Stimulated activated CD8-positive, alpha-beta memory T cell treated with anti-CD3 and anti-CD28 coated beads, Interleukin-4, amount 100 ng/mL, for 48 hours (primary cell): ENCODE data around the gene FMNL2.

ENCODE experiments used
- DNase-seq: peaks from one replicate; pipeline ENCODE4 v3.0.0-alpha.2; 2020

Gene FMNL2

DNA sequence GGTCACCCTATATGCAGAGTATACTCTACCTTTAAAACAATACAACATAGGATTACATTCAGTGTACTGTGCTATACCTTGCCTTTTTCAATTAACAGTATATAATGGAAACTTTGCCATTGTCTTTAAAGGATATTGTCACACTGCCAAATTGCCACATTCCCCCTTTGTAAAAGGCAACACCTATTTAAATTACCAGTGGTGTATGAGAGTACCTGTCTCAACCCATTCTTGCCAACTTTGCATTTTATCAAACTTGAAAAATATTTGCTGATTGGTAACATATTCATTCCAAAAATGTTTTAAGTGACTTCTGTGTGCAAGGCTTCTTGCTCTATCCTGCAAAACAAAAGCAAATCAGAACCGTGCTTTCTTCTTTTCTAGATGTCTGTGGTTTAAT is 92.9 kb downstream of the FMNL2 start:
- DNase-seq: no peak

DNA sequence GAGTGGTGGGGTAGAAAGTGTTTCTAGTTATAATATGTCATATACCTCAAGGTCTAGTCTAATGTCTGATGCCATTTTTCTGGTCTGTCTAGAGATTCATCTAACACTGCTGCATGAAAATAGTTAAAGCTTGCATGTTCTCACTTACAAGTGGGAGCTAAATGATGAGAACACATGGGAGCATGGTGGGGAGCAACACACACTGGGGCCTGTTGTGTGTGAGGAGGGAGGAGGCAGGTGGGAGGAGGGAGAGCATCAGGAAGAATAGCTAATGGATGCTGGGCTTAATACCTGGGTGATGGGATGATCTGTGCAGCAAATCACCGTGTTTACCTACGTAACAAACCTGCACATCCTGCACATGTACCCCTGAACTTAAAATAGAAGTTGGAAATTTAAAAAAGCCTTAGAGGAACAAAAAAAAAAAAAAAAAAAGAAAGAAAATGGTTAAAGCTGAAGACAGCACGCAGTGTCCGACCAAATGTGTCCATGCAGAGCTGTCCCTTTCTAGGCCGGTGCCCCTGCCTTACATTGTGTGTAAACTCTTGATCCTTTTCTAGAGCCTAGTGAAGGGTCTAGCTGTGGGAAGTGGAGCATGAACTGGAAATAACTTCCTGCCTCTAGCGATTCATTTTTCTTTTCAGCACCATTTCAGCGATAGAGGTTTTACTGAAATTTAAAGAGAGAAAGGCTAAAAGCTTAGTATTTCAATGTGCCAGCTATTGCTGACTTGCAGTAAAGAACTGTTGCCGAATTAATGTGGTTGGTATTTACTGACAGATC is 94.0 kb downstream of the FMNL2 start:
- DNase-seq: no peak

DNA sequence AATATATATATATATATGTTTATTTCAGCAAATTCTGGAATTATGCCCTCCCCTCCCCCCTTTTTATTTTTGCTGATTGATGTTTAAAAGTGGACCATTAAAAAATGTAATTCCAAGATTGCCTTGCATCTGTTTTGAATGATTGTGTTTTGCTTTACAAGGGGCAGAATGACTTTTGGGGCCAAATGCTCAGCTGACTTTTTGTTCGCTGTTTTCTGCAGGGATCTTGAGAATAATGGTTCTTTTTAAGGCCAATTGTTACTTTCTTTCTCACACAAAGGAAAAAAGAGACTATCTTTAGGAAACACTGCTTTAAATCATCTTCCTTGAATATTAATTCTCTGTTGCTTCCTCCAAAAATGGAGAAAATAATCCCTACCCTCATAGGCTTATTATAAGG is 95.9 kb downstream of the FMNL2 start:
- no peak for DNase-seq

DNA sequence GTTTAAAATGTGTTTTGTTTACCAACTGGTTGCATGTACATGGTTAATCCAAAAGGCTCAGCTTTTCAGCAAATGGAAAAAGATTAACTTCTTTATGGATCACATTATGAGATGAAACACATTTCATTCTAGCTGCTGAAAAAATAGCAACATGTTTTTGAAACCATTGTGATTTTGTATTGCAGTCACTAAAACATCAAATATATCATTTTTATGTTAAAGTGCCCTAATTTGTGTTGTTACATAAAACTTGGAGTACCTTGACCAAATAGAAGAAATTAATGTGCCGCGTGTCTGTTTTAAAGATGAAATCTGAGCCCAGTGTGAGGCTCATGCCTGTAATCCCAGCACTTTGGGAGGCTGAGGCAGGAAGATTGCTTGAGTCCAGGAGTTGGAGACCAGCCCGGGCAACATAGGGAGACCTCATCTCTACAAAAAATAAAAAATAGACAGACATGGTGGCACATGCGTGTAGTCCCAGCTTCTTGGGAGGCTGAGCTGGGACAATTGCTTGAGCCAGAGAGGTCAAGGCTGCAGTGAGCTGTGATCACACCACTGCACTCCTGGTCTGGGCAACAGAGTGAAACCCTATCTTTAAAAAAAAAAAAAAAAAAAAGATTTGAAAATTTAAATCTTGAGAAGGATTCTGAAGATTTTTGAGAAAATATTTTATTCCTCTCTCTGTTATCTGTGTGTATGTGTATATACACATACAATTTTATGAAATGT is 96.6 kb downstream of the FMNL2 start:
- no peak for DNase-seq

DNA sequence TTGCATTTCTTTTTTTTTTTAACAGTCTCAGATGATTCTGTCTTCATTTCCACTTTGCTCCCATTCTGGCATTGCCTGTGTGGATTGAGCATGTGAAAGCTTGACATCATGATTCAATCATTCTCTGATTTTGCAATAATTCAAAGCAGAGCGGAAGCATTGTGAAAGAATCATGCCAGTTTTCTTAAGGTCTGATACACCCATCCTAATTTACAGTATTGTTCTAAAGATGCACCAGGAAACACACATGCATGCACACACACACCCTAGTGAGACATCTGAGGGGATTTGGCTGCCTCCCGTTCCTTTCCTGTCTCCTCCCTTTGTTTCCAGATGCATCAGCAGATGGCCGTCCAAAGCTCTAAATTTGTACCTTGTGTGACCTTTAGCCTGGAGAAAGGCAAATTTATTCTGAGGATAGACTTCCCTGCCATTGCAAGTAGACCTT is 97.3 kb downstream of the FMNL2 start:
- DNase-seq: no peak

DNA sequence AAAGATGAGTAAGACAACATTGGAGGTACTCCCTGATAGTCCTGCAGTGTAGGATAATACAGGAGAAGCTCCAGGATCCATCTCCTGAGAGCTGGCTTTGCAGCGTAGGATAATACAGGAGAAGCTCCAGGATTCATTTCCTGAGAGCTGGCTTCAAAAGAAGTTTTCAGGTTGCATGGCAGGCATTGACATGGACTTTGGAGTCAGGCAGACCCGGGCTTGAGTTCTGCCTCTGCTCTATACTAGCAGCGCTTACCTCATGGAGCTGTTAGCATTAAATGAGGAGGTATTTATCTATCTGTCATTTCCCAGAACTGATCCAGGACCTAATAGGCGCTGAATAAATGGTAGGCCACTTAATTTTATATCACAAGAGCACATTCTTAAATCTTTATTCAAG is 97.8 kb downstream of the FMNL2 start:
- DNase-seq: no peak

DNA sequence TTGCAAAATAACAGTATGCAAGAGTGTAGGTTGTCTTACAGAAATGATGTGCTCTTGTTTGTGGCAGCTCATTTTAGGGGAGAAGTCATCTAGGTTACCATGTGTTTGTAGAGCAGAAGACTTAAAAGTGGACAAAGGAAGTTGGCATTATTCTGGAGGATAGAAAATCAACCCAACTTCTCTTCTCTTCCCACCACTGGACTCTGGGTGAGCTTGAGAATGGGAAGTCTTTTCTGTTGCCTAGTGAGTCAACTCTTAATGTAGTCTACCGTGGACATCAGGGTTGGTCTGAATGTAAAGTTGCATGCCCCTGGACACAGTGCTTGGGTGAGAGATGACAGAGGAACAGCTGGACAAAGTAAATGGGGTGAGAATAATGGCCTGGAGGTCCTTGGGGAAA is 98.3 kb downstream of the FMNL2 start:
- DNase-seq: no peak

DNA sequence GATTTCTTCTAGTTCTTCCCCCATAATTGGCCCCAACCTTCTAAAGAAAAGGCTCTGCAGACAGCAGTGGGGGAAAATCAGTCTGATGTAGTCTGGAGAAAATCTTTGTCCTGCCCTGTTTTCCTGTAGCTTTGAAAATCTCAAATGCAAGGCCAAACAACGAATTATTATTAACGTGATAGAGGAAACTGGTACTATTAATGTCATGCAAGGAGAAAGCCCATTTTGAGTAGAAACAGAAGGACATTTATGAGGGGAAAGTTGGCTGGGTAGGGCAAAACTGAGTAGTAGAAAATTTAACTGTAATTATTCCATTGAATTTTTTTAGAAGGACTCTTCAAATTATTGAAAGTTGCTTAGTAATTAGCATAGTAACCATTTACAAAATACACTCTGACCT is 98.8 kb downstream of the FMNL2 start:
- no peak for DNase-seq

DNA sequence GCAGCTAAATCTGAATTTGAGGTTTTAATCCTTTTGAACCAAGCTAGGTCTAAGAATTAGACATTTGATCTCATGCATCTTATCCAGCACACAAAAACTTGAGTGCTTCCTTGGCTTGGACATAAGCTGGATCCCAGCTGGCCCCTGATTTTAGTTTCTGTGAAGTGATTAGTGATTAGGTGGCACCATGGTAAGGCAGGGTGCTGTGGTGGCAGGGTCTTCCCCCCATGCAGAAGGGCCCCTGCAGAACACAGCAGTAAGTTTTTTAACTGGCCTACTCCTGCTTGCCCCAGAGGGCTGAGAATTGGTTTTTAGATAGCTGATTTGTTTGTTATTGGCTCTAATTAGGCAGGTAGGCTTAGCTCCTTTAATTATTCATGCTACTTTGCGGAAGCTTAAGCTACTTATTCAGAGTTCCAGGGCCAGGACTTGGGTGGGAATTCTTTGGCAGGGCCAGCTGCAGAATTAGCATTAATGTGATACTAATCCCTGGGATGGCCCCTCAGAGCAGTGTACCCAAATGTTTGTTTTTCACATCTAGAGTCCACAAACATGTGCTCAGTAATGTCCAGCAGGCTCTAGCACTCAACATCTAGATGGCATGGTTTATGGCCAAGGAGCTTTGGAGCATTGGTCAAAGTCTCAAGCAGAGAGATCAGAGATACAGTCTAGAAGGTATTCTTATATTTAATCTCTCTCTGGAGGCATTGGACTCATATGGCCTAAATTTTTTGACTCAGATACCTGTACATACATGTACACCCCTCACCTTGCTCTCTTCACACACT is 99.6 kb downstream of the FMNL2 start:
- no peak for DNase-seq

DNA sequence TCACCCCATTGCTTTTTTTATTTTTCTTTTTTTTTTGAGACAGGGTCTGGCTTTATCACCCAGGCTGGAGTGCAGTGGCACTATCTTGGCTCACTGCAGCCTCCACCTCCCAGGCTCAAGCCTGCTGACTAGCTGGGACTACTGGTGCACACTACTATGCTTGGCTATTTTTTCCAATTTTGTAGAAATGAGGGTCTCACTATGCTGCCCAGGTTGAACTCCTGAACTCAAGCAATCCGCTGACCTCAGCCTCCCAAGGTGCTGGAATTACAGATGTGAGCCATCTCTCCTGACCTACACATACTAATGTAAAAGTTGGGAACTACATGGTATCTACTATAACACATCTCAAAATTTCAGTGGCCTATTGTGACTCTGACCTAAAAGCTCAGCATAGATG is 101.2 kb downstream of the FMNL2 start:
- no peak for DNase-seq

DNA sequence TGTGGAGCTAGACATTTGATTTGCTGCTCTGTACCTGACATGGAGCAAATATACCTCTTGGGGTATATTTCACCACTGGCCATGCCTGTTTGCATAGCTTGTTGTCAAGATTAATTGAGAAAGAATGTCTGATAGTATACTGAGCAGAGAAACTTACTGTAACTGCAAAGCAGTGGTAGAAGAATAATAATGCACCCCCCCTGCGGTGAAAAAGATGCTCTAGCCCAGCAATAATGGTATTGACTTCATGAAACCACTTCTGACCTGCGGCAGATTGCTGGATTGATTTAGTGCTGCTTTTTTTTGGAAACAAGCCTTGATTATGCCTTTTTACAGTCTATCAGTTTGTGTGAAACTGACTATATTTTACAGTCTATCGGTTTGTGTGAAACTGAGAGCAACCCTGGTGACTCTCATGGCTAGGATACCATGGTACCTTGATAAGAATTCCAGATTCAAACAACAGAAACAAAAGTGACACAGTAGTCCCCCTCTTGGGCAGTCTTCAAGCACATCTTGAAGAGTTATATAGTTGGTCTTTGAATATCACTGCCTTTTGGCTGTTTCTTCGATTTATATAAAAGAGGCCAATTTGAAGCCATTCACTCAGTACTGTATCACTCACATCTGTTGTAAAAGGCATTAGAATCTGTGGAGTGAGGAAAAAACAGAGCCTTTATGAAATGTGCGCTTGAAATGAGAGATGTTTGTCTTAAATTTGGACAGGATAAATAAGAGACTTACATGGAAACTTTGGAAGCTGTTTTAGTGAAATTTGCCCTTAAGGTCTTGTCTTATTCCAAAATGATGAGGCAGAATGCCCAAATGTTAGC is 102.5 kb downstream of the FMNL2 start:
- DNase-seq: no peak

DNA sequence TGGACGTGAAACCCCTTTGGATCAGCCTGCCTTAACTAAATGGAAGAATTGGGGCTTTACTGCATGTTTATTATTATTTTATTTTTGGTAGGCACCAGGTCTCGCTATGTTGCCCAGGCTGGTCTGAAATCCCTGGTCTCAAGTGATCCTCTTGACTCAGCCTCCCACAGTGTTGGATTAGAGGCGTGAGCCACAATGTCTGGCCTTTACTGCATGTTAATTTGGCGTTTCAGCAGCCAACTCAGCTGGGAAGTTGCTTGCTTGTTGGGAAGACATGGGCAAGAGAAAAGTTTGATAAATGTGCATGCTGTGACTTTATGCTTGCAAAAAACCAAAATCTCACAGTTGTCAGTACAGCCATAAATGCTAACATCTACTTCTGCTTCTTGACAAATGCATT is 105.1 kb downstream of the FMNL2 start:
- no peak for DNase-seq

DNA sequence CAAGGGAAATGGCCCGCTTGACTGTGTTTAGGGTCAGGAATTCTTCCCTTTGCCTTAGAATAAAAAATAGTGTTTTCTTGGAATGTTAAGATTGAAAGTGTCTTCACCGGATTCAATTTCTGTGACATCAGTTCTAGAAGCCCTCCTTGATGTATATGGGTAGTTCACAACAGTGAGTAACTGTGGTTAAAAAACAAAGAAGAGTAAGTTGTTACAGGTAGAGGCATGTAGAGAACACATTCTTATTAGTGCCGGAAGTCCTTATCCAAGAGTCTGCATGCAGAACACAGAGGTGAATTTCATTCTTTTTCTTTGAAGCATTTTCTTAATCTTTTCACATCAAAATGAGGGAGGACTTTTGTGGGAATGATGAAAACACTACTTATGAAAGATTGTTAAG is 105.5 kb downstream of the FMNL2 start:
- no peak for DNase-seq

DNA sequence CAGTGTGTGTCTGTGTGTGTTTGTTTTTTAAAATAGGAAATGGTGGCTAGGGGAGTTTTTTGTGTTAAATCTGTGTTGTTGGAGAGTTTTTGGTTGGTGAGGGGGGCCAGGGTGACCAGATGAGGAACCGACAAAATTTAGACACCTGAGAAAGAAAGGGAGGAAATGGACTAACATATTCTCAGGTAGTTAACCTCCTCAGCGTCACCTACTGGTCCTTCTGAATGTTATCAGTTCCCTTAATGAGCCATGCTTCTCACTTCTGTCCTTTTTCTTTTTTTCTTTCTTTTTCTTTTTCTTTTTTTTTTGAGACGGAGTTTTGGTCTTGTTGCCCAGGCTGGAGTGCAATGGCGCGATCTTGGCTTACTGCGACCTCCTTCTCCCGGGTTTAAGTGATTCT is 107.0 kb downstream of the FMNL2 start:
- DNase-seq: no peak

DNA sequence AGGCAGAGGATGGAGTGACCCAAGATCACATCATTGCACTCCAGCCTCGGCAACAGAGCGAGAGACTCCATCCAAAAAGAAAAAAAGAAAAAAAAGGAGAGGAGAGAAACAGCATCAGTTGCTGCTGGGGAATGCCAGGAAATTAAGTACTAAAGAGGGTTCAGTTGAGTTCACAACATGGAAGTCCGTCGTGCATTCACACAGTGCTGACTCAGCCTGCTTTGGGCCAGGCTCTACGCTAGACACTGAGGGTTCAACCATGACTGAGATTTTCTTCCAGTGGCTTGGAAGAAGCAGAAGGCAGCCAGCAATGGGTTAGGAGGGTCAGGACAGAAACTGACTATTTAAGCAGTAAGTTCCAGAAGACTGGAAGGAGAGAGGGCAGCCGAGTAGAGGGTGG is 108.8 kb downstream of the FMNL2 start:
- DNase-seq: no peak

DNA sequence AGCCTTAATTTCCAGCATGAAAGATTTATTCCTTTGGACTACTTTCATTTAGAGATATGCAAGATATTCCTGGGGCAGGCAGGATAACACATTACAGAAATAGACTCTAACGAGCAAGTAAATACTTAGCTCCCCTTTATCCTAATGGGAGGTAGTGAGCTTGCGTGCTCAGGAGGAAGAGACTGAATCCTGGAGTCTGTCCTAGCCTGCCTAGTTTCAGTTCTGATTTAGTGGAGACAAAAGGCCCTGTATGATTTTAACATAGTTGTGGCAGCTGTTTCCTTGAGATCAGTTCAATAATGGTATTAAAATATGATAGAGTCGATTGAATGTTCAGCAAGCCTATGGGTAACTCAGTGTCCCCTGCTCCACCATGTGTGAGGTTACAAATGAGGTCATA is 109.5 kb downstream of the FMNL2 start:
- no peak for DNase-seq

DNA sequence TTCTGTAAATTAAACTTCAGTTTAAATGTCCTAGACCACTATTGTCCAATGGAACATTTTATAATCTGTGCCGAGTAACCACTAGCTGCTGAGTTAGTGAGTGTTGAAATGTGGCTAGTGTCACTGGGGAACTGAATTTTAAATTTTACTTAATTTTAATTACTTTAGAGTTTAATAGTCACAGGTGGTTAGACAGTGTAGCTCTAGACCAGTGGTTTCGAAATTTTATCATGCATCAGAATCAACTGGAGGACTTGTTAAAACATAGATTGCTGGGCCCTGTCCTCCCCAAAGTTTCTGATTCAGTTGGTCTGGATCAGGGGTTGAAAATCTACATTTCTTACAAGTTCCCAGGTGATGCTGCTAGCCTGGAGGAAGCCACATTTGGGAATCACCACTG is 110.4 kb downstream of the FMNL2 start:
- DNase-seq: no peak

DNA sequence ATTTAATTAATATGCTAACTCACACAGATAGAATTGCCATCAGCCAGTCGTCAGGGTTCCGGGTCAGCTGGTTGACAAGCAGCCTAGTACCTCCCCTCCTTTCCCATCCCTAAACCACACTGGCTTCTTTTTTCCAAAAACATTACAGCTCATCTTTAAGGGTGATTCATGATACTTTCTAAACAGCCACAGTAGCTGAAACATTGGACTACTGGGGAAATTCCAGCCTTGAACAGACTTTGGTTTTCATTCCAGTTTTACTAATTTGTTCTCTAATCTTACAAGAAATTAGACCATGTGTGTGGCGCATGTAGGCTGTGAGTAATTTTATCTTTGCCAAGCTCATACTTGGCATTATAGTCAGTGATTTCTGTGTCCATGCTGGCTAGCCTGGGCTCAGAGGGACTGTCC is 110.8 kb downstream of the FMNL2 start:
- no peak for DNase-seq

DNA sequence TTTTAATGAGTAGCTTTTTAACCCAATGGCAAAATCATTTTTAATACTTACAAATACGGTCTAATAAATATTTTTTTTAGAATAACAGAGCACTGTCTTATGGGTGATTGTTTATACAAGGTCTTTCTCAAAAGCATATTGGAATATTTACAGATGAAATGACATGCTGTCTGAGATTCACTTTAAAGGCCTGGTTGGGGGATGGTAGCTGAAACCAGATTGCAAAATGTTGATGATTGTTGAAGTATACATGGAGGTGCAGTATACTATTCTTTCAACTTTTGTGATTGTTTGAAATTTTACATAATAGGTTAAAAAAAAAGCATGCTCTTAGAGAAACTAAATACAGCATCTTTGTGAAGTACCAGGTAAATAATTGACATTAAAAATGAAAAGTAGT is 111.2 kb downstream of the FMNL2 start:
- no peak for DNase-seq

DNA sequence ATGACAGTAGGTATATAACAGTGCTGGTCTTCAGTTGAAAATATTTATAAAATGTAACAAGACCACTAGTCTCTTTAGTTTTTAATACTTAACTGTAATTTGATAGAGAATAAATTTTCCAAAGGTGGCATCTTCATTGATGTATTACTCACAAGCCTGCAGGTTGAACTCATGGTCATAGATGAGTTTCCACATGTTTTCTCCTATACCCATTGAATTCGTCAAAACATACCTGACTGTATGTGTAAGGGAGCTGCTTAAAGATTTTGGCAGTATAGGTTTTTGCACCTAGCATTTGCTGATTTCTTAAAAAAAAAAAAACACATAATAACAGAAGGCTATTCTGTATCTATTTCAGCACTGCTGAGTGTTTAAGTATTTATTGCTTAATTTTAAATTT is 112.9 kb downstream of the FMNL2 start:
- DNase-seq: no peak

DNA sequence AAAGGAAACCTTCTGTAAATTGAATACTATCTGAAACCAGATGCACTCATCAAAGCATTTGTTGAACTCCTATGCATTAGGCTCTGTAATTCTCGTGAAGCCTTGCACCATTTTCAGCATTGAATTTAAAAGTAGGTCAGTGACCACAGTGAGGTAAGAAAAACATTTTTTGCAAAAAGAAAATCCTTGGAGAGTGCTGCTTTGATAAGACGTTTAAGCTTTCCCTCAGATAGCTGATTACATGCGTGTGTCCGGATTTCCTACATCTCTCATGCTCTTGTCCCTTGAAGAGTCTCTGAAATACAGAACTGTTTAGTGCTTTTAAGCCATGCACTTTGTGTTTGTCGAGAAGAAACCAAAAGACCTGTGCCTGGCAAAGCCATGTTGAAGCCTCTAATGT is 113.6 kb downstream of the FMNL2 start:
- DNase-seq: no peak

DNA sequence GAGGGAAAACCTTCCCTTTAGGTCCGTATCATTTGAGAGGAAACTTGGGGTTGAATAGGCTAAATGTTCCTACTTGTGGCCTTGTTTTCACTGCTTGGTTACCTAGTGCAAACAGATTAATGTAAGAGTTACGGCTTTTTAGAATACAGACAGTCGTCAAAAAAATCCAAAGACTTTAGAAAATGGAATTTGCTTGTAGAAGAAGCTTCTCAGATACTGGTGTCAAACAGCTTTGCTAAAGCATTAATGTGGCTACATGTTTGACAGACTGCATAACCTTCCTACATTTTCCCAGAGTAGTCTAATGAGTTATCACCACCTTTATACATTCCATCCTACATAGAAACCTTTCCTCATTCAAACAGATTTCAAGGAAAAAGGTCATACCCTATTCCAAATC is 114.6 kb downstream of the FMNL2 start:
- DNase-seq: no peak

DNA sequence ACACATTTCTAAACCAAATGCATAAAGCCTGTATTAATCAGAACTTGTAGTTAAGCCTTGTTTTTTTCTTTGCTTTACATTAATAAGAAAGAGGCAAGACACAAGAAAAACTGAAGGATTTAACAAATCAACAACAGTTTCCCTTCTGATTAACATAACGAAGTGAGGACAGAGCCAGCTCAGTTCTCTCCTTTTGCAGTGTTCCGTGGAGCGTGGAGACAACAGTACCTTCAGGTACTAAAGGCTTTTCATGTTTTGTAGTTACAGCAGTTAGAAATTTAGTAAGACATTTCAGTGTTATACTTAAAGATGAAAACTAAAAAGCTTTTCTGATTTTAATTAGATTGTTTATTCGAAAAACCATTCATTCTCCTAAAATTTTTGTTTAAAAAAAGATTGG is 115.2 kb downstream of the FMNL2 start:
- no peak for DNase-seq
